Neural progenitor cell (in vitro differentiated cells): Measurements from ENCODE around the gene DNAJC15. TPM values are rescaled to one million over a fixed set of nuclear protein-coding genes. Genes with fewer than 3 reads are reported as not detected.

Experiments
- DNase-seq: peaks from one replicate; pipeline ENCODE4 v3.0.0-alpha.2; 2016; ENCODE audit warnings: low spot score
- H2AFZ ChIP-seq: fragments of 200-600 bp; sonication (generic); replicated peaks from 2 replicates; pipeline ENCODE4 v1.6.1; 2016; ENCODE audit warnings: antibody characterized with exemption
- H3F3A ChIP-seq: fragments of 200-600 bp; sonication (generic); 2 replicates; pipeline ENCODE4 v1.6.1; 2016; ENCODE audit warnings: antibody characterized with exemption, low read depth
- H3K27ac ChIP-seq: fragments of 200-600 bp; sonication (generic); 2 replicates; pipeline ENCODE4 v1.5.1; 2016; ENCODE audit warnings: mild to moderate bottlenecking
- H3K27me3 ChIP-seq: fragments of 200-600 bp; sonication (generic); 2 replicates; pipeline ENCODE4 v1.6.1; 2016; ENCODE audit warnings: mild to moderate bottlenecking, moderate library complexity
- H3K36me3 ChIP-seq: fragments of 200-600 bp; sonication (generic); 2 replicates; pipeline ENCODE4 v1.5.1; 2016
- H3K4me1 ChIP-seq: fragments of 200-600 bp; sonication (generic); 2 replicates; pipeline ENCODE4 v1.6.1; 2016; ENCODE audit warnings: mixed run types
- H3K4me2 ChIP-seq: fragments of 200-600 bp; sonication (generic); 2 replicates; pipeline ENCODE4 v1.6.1; 2016
- H3K4me3 ChIP-seq: fragments of 200-600 bp; sonication (generic); 2 replicates; pipeline ENCODE4 v1.5.1; 2016
- H3K79me2 ChIP-seq: fragments of 200-600 bp; sonication (generic); 2 replicates; pipeline ENCODE4 v1.6.1; 2016; ENCODE audit warnings: low read depth
- H3K9ac ChIP-seq: fragments of 200-600 bp; sonication (generic); 2 replicates; pipeline ENCODE4 v1.6.1; 2016
- H3K9me3 ChIP-seq: fragments of 200-600 bp; sonication (generic); 2 replicates; pipeline ENCODE4 v1.5.1; 2016; ENCODE audit warnings: low read depth
- H4K20me1 ChIP-seq: fragments of 200-600 bp; sonication (generic); 2 replicates; pipeline ENCODE4 v1.6.1; 2016; ENCODE audit warnings: low read depth
- H3K27ac Mint-ChIP-seq: 3 replicates; pipeline ENCODE4 v1.8.0; 2021; ENCODE audit warnings: mixed read lengths
- H3K27me3 Mint-ChIP-seq: 2 replicates; pipeline ENCODE4 v1.8.0; 2022; ENCODE audit warnings: low read depth, mild to moderate bottlenecking, inconsistent platforms, moderate library complexity, mixed read lengths; ENCODE audit not compliant: insufficient read depth
- H3K36me3 Mint-ChIP-seq: 3 replicates; pipeline ENCODE4 v1.8.0; 2021; ENCODE audit warnings: mixed read lengths
- H3K4me1 Mint-ChIP-seq: 3 replicates; pipeline ENCODE4 v1.8.0; 2021; ENCODE audit warnings: mixed read lengths
- H3K4me3 Mint-ChIP-seq: 3 replicates; pipeline ENCODE4 v1.8.0; 2021; ENCODE audit warnings: mild to moderate bottlenecking, moderate library complexity, mixed read lengths
- H3K9me3 Mint-ChIP-seq: 3 replicates; pipeline ENCODE4 v1.8.0; 2020; ENCODE audit warnings: mixed read lengths
- CTCF ChIP-seq: fragments of 200-600 bp; sonication (generic); IDR thresholded peaks from 2 replicates; pipeline ENCODE4 v1.5.1; 2017; ENCODE audit warnings: antibody characterized with exemption, mild to moderate bottlenecking
- EZH2 ChIP-seq: fragments of 200-600 bp; sonication (generic); IDR thresholded peaks from 2 replicates; pipeline ENCODE4 v1.6.1; 2017; ENCODE audit warnings: antibody characterized with exemption, mild to moderate bottlenecking, moderate library complexity
- EZH2phosphoT487 ChIP-seq: fragments of 200-600 bp; sonication (generic); IDR thresholded peaks from 2 replicates; pipeline ENCODE4 v1.6.1; 2017; ENCODE audit warnings: antibody characterized with exemption
- total RNA-seq: library from RNA; depleted of rRNA; stranded (reverse); fragments of >200 nt; gene quantifications from 2 replicates; pipeline ENCODE4 v1.2.3, GENCODE V29; 2015; ENCODE audit warnings: low replicate concordance

Gene DNAJC15
- total RNA-seq, 1 donor from 2014 or later, result 3.2 TPM

GRCh38 chr13:43078399-43078798, 55.0 kb downstream of the DNAJC15 start:
- Histone ChIP-seq H3K27me3 (no peaks in the 10 kb centered on the region), H4K20me1 (no peaks in the 10 kb centered on the region), H2AFZ (no peak overlapping the region), H3K9ac (no peak overlapping the region), H3K27ac (peak overlapping the region; percentile 56), H3K79me2 (no peaks in the 10 kb centered on the region), H3K4me2 (peak overlapping the region; percentile 25), H3F3A (peaks cover 22% of the 10 kb centered on the region), H3K9me3 (no peaks in the 10 kb centered on the region), H3K4me1 (peaks cover 41% of the 10 kb centered on the region), H3K36me3 (peaks cover 11% of the 10 kb centered on the region), H3K4me3 (no peak overlapping the region)
- peaks cover 23% of the 10 kb centered on the region for H3K4me1 Mint-ChIP-seq
- H3K4me3 Mint-ChIP-seq, result no peak overlapping the region
- H3K27me3 Mint-ChIP-seq, result peaks cover 2% of the 10 kb centered on the region
- no peaks in the 10 kb centered on the region for H3K9me3 Mint-ChIP-seq
- H3K27ac Mint-ChIP-seq, result no peak overlapping the region
- TF ChIP-seq CTCF, result no peak
- TF ChIP-seq EZH2, result no peak
- no peak for TF ChIP-seq EZH2phosphoT487
- DNase-seq, result no peak
- H3K36me3 Mint-ChIP-seq, result peaks cover 1% of the 10 kb centered on the region

- Histone ChIP-seq H3K4me1 (peaks cover 31% of the 10 kb centered on the region), H3F3A (peaks cover 22% of the 10 kb centered on the region), H3K27ac (no peak overlapping the region), H3K27me3 (no peaks in the 10 kb centered on the region), H3K9me3 (no peaks in the 10 kb centered on the region), H3K79me2 (no peaks in the 10 kb centered on the region), H4K20me1 (no peaks in the 10 kb centered on the region), H3K4me3 (no peak overlapping the region), H3K4me2 (no peak overlapping the region), H2AFZ (no peak overlapping the region), H3K36me3 (peaks cover 11% of the 10 kb centered on the region), H3K9ac (no peak overlapping the region)
- Mint-ChIP-seq H3K4me1 (peaks cover 23% of the 10 kb centered on the region), H3K27ac (no peak overlapping the region), H3K36me3 (peaks cover 1% of the 10 kb centered on the region), H3K27me3 (peaks cover 2% of the 10 kb centered on the region), H3K4me3 (no peak overlapping the region), H3K9me3 (no peaks in the 10 kb centered on the region)
- no peak for TF ChIP-seq EZH2
- no peak for TF ChIP-seq EZH2phosphoT487
- no peak for TF ChIP-seq CTCF
- no peak for DNase-seq
Observed at GRCh38 chr13:43079392-43079931, 56.1 kb downstream of the DNAJC15 start.

- no peaks in the 10 kb centered on the region for H3K27me3 Mint-ChIP-seq
- no peaks in the 10 kb centered on the region for H4K20me1 ChIP-seq
- peaks cover 11% of the 10 kb centered on the region for H3K36me3 ChIP-seq
- no peak overlapping the region for H3K9ac ChIP-seq
- no peak overlapping the region for H3K27ac Mint-ChIP-seq
- H2AFZ ChIP-seq, result no peak overlapping the region
- no peaks in the 10 kb centered on the region for H3K79me2 ChIP-seq
- H3F3A ChIP-seq, result peaks cover 22% of the 10 kb centered on the region
- H3K4me3 ChIP-seq, result no peak overlapping the region
- no peak overlapping the region for H3K27ac ChIP-seq
- no peaks in the 10 kb centered on the region for H3K27me3 ChIP-seq
- H3K9me3 Mint-ChIP-seq, result no peaks in the 10 kb centered on the region
- DNase-seq, result no peak
- H3K36me3 Mint-ChIP-seq, result peaks cover 1% of the 10 kb centered on the region
- H3K4me1 ChIP-seq, result peaks cover 24% of the 10 kb centered on the region
- H3K4me3 Mint-ChIP-seq, result no peak overlapping the region
- TF ChIP-seq EZH2 (no peak), EZH2phosphoT487 (no peak), CTCF (no peak)
- no peak overlapping the region for H3K4me2 ChIP-seq
- H3K9me3 ChIP-seq, result no peaks in the 10 kb centered on the region
- peaks cover 23% of the 10 kb centered on the region for H3K4me1 Mint-ChIP-seq
Observed at GRCh38 chr13:43080199-43080598, 56.8 kb downstream of the DNAJC15 start.
